SK-N-SH (cell line): ENCODE data around the gene SEMG1. TPM values are rescaled to one million over a fixed set of nuclear protein-coding genes. Genes with fewer than 3 reads are reported as not detected.

Experiments used
- CTCF ChIA-PET: fragments of 300-600, 350-600 bp; formaldehyde crosslinking; extraction: SDS; loops from one replicate; lab custom pipeline; 2021; lab: Yijun Ruan, JAX
- POLR2A ChIA-PET: fragments of 350-600 bp; sonication (Branson Sonifier 250); formaldehyde crosslinking; extraction: SDS; loops from one replicate; lab custom pipeline; 2020; ENCODE audit warnings: antibody characterized with exemption, inconsistent platforms; lab: Yijun Ruan, JAX
- DNase-seq: peaks from one replicate; pipeline ENCODE4 v3.0.0; 2012
- H2AFZ ChIP-seq: fragments of 200-600 bp; sonication (generic); 2 replicates; pipeline ENCODE4 v1.8.1; 2016; ENCODE audit warnings: antibody characterized with exemption, mild to moderate bottlenecking, low read depth
- H3F3A ChIP-seq: fragments of 200-600 bp; sonication (generic); replicated peaks from 2 replicates; pipeline ENCODE3; 2016; ENCODE audit warnings: antibody characterized with exemption, mild to moderate bottlenecking; ENCODE audit not compliant: insufficient read depth
- H3K27ac ChIP-seq, 2 experiments: fragments of 200-500 bp in 1 of 2; fragments of 200-600 bp in 1 of 2; sonication (Bioruptor generic) in 1 of 2; sonication (generic), shearing (Covaris generic) in 1 of 2; 2 replicates each; pipeline versions ENCODE4 v1.5.1 to v1.6.1; 2014 to 2016; ENCODE audit warnings: low read depth in 2 of 2, inconsistent platforms in 1 of 2, low read length in 1 of 2, mild to moderate bottlenecking in 1 of 2, mixed read lengths in 1 of 2
- H3K27me3 ChIP-seq: fragments of 200-600 bp; sonication (generic), shearing (Covaris generic); 2 replicates; pipeline ENCODE4 v1.6.1; 2016; ENCODE audit warnings: mixed run types; ENCODE audit not compliant: insufficient read depth
- H3K36me3 ChIP-seq, 2 experiments: fragments of 200-500 bp in 1 of 2; fragments of 200-600 bp in 1 of 2; sonication (Bioruptor generic) in 1 of 2; sonication (generic) in 1 of 2; replicated peaks in 1 of 2; 2 replicates each; pipeline versions ENCODE3 to v1.5.1; 2014 to 2016; ENCODE audit warnings: low read length in 1 of 2, mild to moderate bottlenecking in 1 of 2; ENCODE audit not compliant: insufficient read depth in 2 of 2, control insufficient read depth in 1 of 2
- H3K4me1 ChIP-seq, 2 experiments: fragments of 200-500 bp in 1 of 2; fragments of 200-600 bp in 1 of 2; sonication (Bioruptor generic) in 1 of 2; sonication (generic), shearing (Covaris generic) in 1 of 2; 2 replicates each; pipeline versions ENCODE4 v1.5.1 to v1.6.1; 2014 to 2016; ENCODE audit warnings: low read depth in 1 of 2, low read length in 1 of 2, mixed run types in 1 of 2; ENCODE audit not compliant: insufficient read depth in 2 of 2, control insufficient read depth in 1 of 2
- H3K4me2 ChIP-seq: fragments of 200-600 bp; sonication (generic), shearing (Covaris generic); 2 replicates; pipeline ENCODE4 v1.6.1; 2017; ENCODE audit warnings: mixed run types
- H3K4me3 ChIP-seq, 2 experiments: fragments of 200-500 bp in 1 of 2; fragments of 200-600 bp in 1 of 2; sonication (Bioruptor generic) in 1 of 2; sonication (generic), shearing (Covaris generic) in 1 of 2; 2 replicates each; pipeline versions ENCODE4 v1.5.1 to v1.8.1; 2014 to 2016; ENCODE audit warnings: low read depth in 2 of 2, inconsistent platforms in 1 of 2, low read length in 1 of 2, mild to moderate bottlenecking in 1 of 2, mixed read lengths in 1 of 2, moderate library complexity in 1 of 2
- H3K79me2 ChIP-seq: fragments of 200-600 bp; sonication (generic); 2 replicates; pipeline ENCODE4 v1.8.1; 2017; ENCODE audit warnings: mild to moderate bottlenecking; ENCODE audit not compliant: insufficient read depth
- H3K9ac ChIP-seq: fragments of 200-600 bp; sonication (generic); 2 replicates; pipeline ENCODE4 v1.6.1; 2017; ENCODE audit warnings: mixed run types
- H3K9me2 ChIP-seq: fragments of 200-600 bp; sonication (generic); 2 replicates; pipeline ENCODE4 v1.6.1; 2017; ENCODE audit warnings: mixed run types
- H3K9me3 ChIP-seq: fragments of 200-600 bp; sonication (generic); 2 replicates; pipeline ENCODE4 v1.6.1; 2017; ENCODE audit warnings: mixed run types, mild to moderate bottlenecking, moderate library complexity
- H4K20me1 ChIP-seq: fragments of 200-600 bp; sonication (generic); 2 replicates; pipeline ENCODE4 v1.6.1; 2017; ENCODE audit warnings: mild to moderate bottlenecking, mixed run types; ENCODE audit not compliant: insufficient read depth
- CTCF ChIP-seq: fragments of 200-600 bp; sonication (generic); IDR thresholded peaks from 2 replicates; pipeline ENCODE4 v1.6.1; 2017; ENCODE audit warnings: antibody characterized with exemption, mild to moderate bottlenecking, moderate library complexity
- EZH2phosphoT487 ChIP-seq: fragments of 200-600 bp; sonication (generic); IDR thresholded peaks from 2 replicates; pipeline ENCODE4 v1.6.1; 2017; ENCODE audit warnings: low read depth, mixed run types, mild to moderate bottlenecking, antibody characterized with exemption, moderate library complexity, borderline replicate concordance
- FOXJ3 ChIP-seq: sonication (generic); formaldehyde crosslinking; IDR thresholded peaks from 2 replicates; pipeline ENCODE4 v1.5.1; 2020; ENCODE audit warnings: mild to moderate bottlenecking, missing genetic modification reagents
- GATA2 ChIP-seq: sonication (generic); formaldehyde crosslinking; IDR thresholded peaks from 2 replicates; pipeline ENCODE4 v1.5.0; 2020; ENCODE audit warnings: mild to moderate bottlenecking, missing genetic modification reagents
- JUND ChIP-seq: IDR thresholded peaks from 2 replicates; pipeline ENCODE4 v1.4.0; 2012
- MEF2A ChIP-seq: IDR thresholded peaks from 2 replicates; pipeline ENCODE4 v1.4.0; 2012; ENCODE audit warnings: low read depth, borderline replicate concordance
- NFIC ChIP-seq: IDR thresholded peaks from 2 replicates; pipeline ENCODE4 v1.4.0; 2012; ENCODE audit warnings: borderline replicate concordance
- NRF1 ChIP-seq: IDR thresholded peaks from 2 replicates; pipeline ENCODE4 v1.6.1; 2012; ENCODE audit warnings: low read depth, mild to moderate bottlenecking, low read length
- POLR2AphosphoS5 ChIP-seq: IDR thresholded peaks from 2 replicates; pipeline ENCODE4 v1.6.1; 2012; ENCODE audit warnings: low read depth, low read length
- RCOR1 ChIP-seq: fragments of 150-350 bp; IDR thresholded peaks from 2 replicates; pipeline ENCODE4 v1.6.1; 2017; ENCODE audit warnings: antibody characterized with exemption, low read length
- RFX5 ChIP-seq: IDR thresholded peaks from 2 replicates; pipeline ENCODE4 v1.6.1; 2012; ENCODE audit warnings: mild to moderate bottlenecking, improper control_type of control experiment, low read length
- RXRA ChIP-seq: IDR thresholded peaks from 2 replicates; pipeline ENCODE4 v1.4.0; 2012; ENCODE audit warnings: low read depth, mild to moderate bottlenecking, borderline replicate concordance
- SMC3 ChIP-seq: IDR thresholded peaks from 2 replicates; pipeline ENCODE4 v1.6.1; 2012; ENCODE audit warnings: low read depth, low read length, improper control_type of control experiment
- TAF1 ChIP-seq: IDR thresholded peaks from 2 replicates; pipeline ENCODE4 v1.6.1; 2012; ENCODE audit warnings: low read depth, mild to moderate bottlenecking, low read length, moderate library complexity, borderline replicate concordance
- USF1 ChIP-seq: IDR thresholded peaks from 2 replicates; pipeline ENCODE4 v1.4.0; 2012; ENCODE audit warnings: low read depth, borderline replicate concordance
- ZBTB33 ChIP-seq: IDR thresholded peaks from 2 replicates; pipeline ENCODE4 v1.4.0; 2012; ENCODE audit warnings: low read depth, borderline replicate concordance
- WGBS: methylation state at CpG from one replicate; pipeline ENCODE4 v1.1.6; 2017; ENCODE audit warnings: low lambda C conversion rate; 5-methylcytosine and 5-hydroxymethylcytosine counted together
- polyA plus RNA-seq, 3 experiments: library from polyadenylated mRNA; depleted of rRNA; stranded (reverse); fragments of >200 nt; gene quantifications; 2 replicates each; pipeline ENCODE4 v1.2.3, GENCODE V29; 2012

SEMG1 gene
- polyA plus RNA-seq, 1 of the 3 experiments (the other 2 are of a cell fraction) = not detected

- DNase-seq = no peak
- Histone ChIP-seq H4K20me1 (no peaks in the 10 kb centered on the region), H3K27ac (no peak overlapping the region), H3K4me1 (no peaks in the 10 kb centered on the region), H2AFZ (no peak overlapping the region), H3K9me3 (no peaks in the 10 kb centered on the region), H3K27me3 (peaks cover 50% of the 10 kb centered on the region), H3K79me2 (no peaks in the 10 kb centered on the region), H3K4me2 (no peak overlapping the region), H3K9ac (no peak overlapping the region), H3K9me2 (no peaks in the 10 kb centered on the region), H3K4me3 (no peak overlapping the region), H3K36me3 (no peaks in the 10 kb centered on the region), H3F3A (no peaks in the 10 kb centered on the region)
- TF ChIP-seq MEF2A = no peak
- no peak for TF ChIP-seq NFIC
- ChIA-PET POLR2A (no interaction called here), CTCF (interaction anchor here (1.3 to 1.4 kb wide), 2 partner anchors 34 to 36 kb away, joined by 3 to 5 read pairs; no protein-coding TSS in a partner anchor)
- 57% methylated on average over 3 of the region's 3 CpGs for WGBS
Measured at GRCh38 chr20:45257161-45257560, 50.3 kb downstream of the SEMG1 start.

GRCh38 chr20:45257711-45258110, 50.9 kb downstream of the SEMG1 start:
- Histone ChIP-seq H3K9me2 (no peaks in the 10 kb centered on the region), H3K36me3 (no peaks in the 10 kb centered on the region), H3K4me3 (no peak overlapping the region), H2AFZ (no peak overlapping the region), H3K79me2 (no peaks in the 10 kb centered on the region), H3K9ac (no peak overlapping the region), H3K4me1 (no peaks in the 10 kb centered on the region), H3K27ac (no peak overlapping the region), H3K9me3 (no peaks in the 10 kb centered on the region), H3K4me2 (no peak overlapping the region), H3F3A (no peaks in the 10 kb centered on the region), H3K27me3 (peaks cover 45% of the 10 kb centered on the region), H4K20me1 (no peaks in the 10 kb centered on the region)
- DNase-seq = no peak
- ChIA-PET POLR2A (no interaction called here), CTCF (interaction anchor here (1.3 to 1.4 kb wide), 2 partner anchors 33 to 36 kb away, joined by 3 to 5 read pairs; no protein-coding TSS in a partner anchor)
- TF ChIP-seq RXRA (no peak), FOXJ3 (CRISPR knock-in tag) (no peak), RCOR1 (no peak), USF1 (no peak), RFX5 (no peak), TAF1 (no peak), POLR2AphosphoS5 (no peak), NRF1 (no peak), EZH2phosphoT487 (no peak), MEF2A (no peak), GATA2 (CRISPR knock-in tag) (no peak), SMC3 (no peak), CTCF (no peak), ZBTB33 (no peak), JUND (no peak)
- 14% methylated on average over 7 of the region's 7 CpGs for WGBS
